ENCODE data around the gene DNAJB2. TPM values are rescaled to one million over a fixed set of nuclear protein-coding genes. Genes with fewer than 3 reads are reported as not detected.

The DNAJB2 gene
- total RNA-seq, 4 donors from 2014 or later, result 58.6 to 76.5 (median 71.8) TPM

DNA sequence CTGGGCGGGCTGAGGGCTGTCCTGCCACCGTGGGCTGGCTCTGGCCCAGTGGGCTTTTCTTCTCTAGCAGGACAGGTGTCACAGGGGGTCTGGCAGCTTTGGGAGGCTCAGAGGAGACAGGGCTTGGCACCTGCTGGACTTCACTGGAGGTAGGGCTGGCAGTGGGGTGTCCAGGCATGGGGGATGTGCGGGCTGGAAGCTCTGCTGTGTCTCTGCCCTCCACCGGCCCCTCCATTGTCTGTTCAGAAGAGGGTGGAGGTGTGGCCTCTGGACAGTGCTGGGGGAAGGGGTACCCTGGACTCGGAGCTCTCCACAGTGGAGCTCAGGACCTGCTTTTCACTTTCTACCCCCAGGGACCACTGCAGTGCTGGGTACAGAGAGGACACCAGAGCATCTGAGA lies 20.9 kb downstream of the DNAJB2 start:
- H3K36me3 ChIP-seq, result no peaks in the 10 kb centered on the region
- no peak overlapping the region for H3K4me3 ChIP-seq
- H3K27me3 ChIP-seq, result no peaks in the 10 kb centered on the region
- no peaks in the 10 kb centered on the region for H3K9me3 ChIP-seq
- no peak for TF ChIP-seq CTCF (IDR thresholded peaks at IDR 0.05 in 4 of 5, conservative IDR thresholded peaks at IDR 0.05 in 1 of 5)
- TF ChIP-seq POLR2A (IDR thresholded peaks at IDR 0.05), result no peak
- ATAC-seq (no peak), DNase-seq (no peak)
- H3K4me1 ChIP-seq, result peaks cover 3 to 4% of the 10 kb centered on the region in 2 donors
- intact Hi-C loops (cut with DNase I; ENCODE audit: low total_unique reads), result no loop called here
- no peak overlapping the region for H3K27ac ChIP-seq
- in situ Hi-C loops (cut with MboI; ENCODE audit: low sequenced_read_pairs in 4 of 4), result loop anchor here in 3 of 4 donors (10.0 to 25.0 kb wide), 3 partner anchors 238 to 288 kb away; partner anchors contain the start of genes CFAP65 (in 1 of the 3) and IHH (in 1 of the 3)

DNA sequence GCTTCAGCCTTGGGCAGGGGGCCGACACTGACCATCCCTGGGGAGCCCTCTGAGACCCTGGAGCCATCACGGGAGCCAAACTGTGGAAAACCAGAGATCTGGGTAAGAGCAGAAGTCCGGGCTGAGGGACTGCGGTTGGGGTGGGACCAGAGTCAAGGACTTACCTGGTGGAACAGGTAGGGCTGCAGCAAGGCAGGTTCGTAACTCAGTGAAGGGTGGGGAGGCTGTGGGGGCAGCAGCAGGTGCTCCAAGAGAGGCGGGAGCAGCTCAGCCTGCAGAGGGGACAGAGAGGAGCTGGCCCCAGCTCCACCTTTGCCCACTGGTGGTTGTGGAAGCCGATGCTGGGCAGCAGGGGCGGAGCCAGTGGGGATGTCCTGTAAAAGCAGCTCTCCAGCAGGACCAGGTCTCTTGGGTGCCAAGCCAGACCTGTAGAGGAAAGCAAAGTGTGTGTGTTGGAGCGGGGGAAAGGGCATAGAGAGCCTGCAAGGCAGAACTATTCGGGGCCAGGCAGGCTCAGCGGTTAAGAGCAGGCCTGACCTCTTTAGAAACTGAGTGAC lies 23.3 kb downstream of the DNAJB2 start:
- no peak overlapping the region for H3K27ac ChIP-seq
- H3K9me3 ChIP-seq, result no peaks in the 10 kb centered on the region
- H3K4me3 ChIP-seq, result no peak overlapping the region
- no peaks in the 10 kb centered on the region for H3K36me3 ChIP-seq
- peaks cover 0 to 9% (median 3%) of the 10 kb centered on the region in 3 donors for H3K27me3 ChIP-seq
- intact Hi-C loops (cut with DNase I; ENCODE audit: low total_unique reads) (no loop called here), in situ Hi-C loops (cut with MboI; ENCODE audit: low sequenced_read_pairs in 4 of 4) (loop anchor here in 3 of 4 donors (10.0 to 25.0 kb wide), 3 partner anchors 240 to 290 kb away; partner anchors contain the start of genes CFAP65 (in 1 of the 3) and IHH (in 1 of the 3))
- DNase-seq (no peak), ATAC-seq (no peak)
- TF ChIP-seq POLR2A (IDR thresholded peaks at IDR 0.05) (no peak), CTCF (IDR thresholded peaks at IDR 0.05 in 4 of 5, conservative IDR thresholded peaks at IDR 0.05 in 1 of 5) (no peak)
- no peaks in the 10 kb centered on the region for H3K4me1 ChIP-seq

DNA sequence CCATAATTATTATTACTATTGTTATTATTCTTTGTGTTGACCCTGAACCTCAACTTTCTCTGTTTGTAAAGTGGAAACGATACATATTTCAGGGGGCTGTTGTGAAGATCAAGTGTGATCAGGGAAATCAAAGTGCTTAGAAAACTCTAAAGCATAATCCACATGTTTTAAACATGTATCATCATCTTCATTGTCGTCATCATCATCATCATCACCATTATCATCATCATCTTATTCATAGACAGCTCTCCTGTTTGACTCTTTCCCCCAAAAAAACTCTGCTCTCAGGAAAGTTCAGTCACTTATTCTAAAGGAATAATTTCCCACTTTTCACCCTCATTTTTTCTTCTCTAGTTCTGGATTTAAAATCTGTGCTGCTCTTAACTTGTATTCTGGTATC lies 25.1 kb downstream of the DNAJB2 start:
- H3K9me3 ChIP-seq, result no peaks in the 10 kb centered on the region
- DNase-seq (no peak), ATAC-seq (no peak)
- no peak for TF ChIP-seq POLR2A (IDR thresholded peaks at IDR 0.05)
- TF ChIP-seq CTCF (IDR thresholded peaks at IDR 0.05 in 4 of 5, conservative IDR thresholded peaks at IDR 0.05 in 1 of 5), result no peak
- H3K36me3 ChIP-seq, result no peaks in the 10 kb centered on the region
- in situ Hi-C loops (cut with MboI; ENCODE audit: low sequenced_read_pairs in 4 of 4), result loop anchor here in 3 of 4 donors (10.0 to 25.0 kb wide), 3 partner anchors 242 to 292 kb away; partner anchors contain the start of genes CFAP65 (in 1 of the 3) and IHH (in 1 of the 3)
- H3K4me1 ChIP-seq, result no peaks in the 10 kb centered on the region
- no peak overlapping the region for H3K4me3 ChIP-seq
- no peak overlapping the region for H3K27ac ChIP-seq
- peaks cover 12 to 24% (median 20%) of the 10 kb centered on the region in 3 donors for H3K27me3 ChIP-seq
- intact Hi-C loops (cut with DNase I; ENCODE audit: low total_unique reads), result no loop called here

- H3K4me3 ChIP-seq, result no peak overlapping the region
- peaks cover 28 to 42% (median 30%) of the 10 kb centered on the region in 3 donors for H3K27me3 ChIP-seq
- no peak for TF ChIP-seq CTCF (IDR thresholded peaks at IDR 0.05 in 4 of 5, conservative IDR thresholded peaks at IDR 0.05 in 1 of 5)
- TF ChIP-seq POLR2A (IDR thresholded peaks at IDR 0.05), result no peak
- no peaks in the 10 kb centered on the region for H3K36me3 ChIP-seq
- intact Hi-C loops (cut with DNase I; ENCODE audit: low total_unique reads) (no loop called here), in situ Hi-C loops (cut with MboI; ENCODE audit: low sequenced_read_pairs in 4 of 4) (loop anchor here in 3 of 4 donors (10.0 to 25.0 kb wide), 3 partner anchors 244 to 294 kb away; partner anchors contain the start of genes CFAP65 (in 1 of the 3) and IHH (in 1 of the 3))
- H3K4me1 ChIP-seq, result no peaks in the 10 kb centered on the region
- no peaks in the 10 kb centered on the region for H3K9me3 ChIP-seq
- ATAC-seq (no peak), DNase-seq (no peak)
- H3K27ac ChIP-seq, result no peak overlapping the region
Measured at GRCh38 chr2:219306047-219306446, 26.9 kb downstream of the DNAJB2 start.
